Aorta (tissue), 5 donors: Measurements from ENCODE around the gene SPESP1. TPM values are rescaled to one million over a fixed set of nuclear protein-coding genes. Genes with fewer than 3 reads are reported as not detected.
"Not testable (repeated sequence)": the region's sequence is repeated elsewhere in the genome, so short reads cannot be mapped to it uniquely, and the experiment has no call there.

Experiments used
- ATAC-seq: fragments of 200-7000 bp; cut with Tn5 transposase; one replicate; pipeline ENCODE4 v1.9.1; 2022; ENCODE audit warnings: moderate library complexity; ENCODE audit not compliant: low FRiP score
- DNase-seq, 2 donors: peaks; one replicate each; pipeline ENCODE4 v3.0.0-alpha.2; 2020
- H3K27ac ChIP-seq, 2 donors: one replicate each; pipeline ENCODE4 v1.5.1; 2013; ENCODE audit warnings: low read length in 2 of 2, mild to moderate bottlenecking in 2 of 2, moderate library complexity in 2 of 2, control low read depth in 1 of 2, inconsistent platforms in 1 of 2, low read depth in 1 of 2
- H3K27me3 ChIP-seq, 2 donors: one replicate each; pipeline ENCODE4 v1.6.1; 2013; ENCODE audit warnings: control low read depth in 1 of 2, low read length in 1 of 2, mild to moderate bottlenecking in 1 of 2, moderate library complexity in 1 of 2; ENCODE audit not compliant: insufficient read depth in 2 of 2, control insufficient read depth in 1 of 2
- H3K36me3 ChIP-seq, 2 donors: one replicate each; pipeline ENCODE4 v1.6.1; 2013; ENCODE audit warnings: control low read depth in 1 of 2, low read length in 1 of 2, mild to moderate bottlenecking in 1 of 2; ENCODE audit not compliant: insufficient read depth in 2 of 2, control insufficient read depth in 1 of 2
- H3K4me1 ChIP-seq, 2 donors: one replicate each; pipeline ENCODE4 v1.6.1; 2013; ENCODE audit warnings: low read length in 2 of 2, control low read depth in 1 of 2, mild to moderate bottlenecking in 1 of 2, moderate library complexity in 1 of 2; ENCODE audit not compliant: insufficient read depth in 2 of 2, control insufficient read depth in 1 of 2
- H3K4me3 ChIP-seq, 2 donors: one replicate each; pipeline ENCODE4 v1.5.1; 2013; ENCODE audit warnings: low read length in 2 of 2, control low read depth in 1 of 2, mild to moderate bottlenecking in 1 of 2
- H3K9me3 ChIP-seq: one replicate; pipeline ENCODE4 v1.6.1; 2013; ENCODE audit warnings: mild to moderate bottlenecking, low read length; ENCODE audit not compliant: control insufficient read depth
- WGBS, 2 donors: extraction: QIAGEN DNeasy Blood & Tissue Kit; methylation state at CpG; one replicate each; pipeline ENCODE4 v1.1.7; 2013; 5-methylcytosine and 5-hydroxymethylcytosine counted together
- intact Hi-C, 2 donors: fragments of 100-400 bp; cut with DNase I; formaldehyde crosslinking; loops; one replicate each; pipeline versions ENCODE4 v1.14.2 to v1.15.0; 2022
- polyA plus RNA-seq, 2 donors: library from polyadenylated mRNA; stranded (reverse); fragments of 200-250 nt; gene quantifications; one replicate each; pipeline ENCODE4 v1.2.3, GENCODE V29; 2013
- total RNA-seq, 2 donors: library from RNA; stranded (reverse); fragmentation: NEBNext Ultra II Directional; extraction: Animal tissue kit (Norgen Biotek cat#: 25700); gene quantifications; one replicate each; pipeline ENCODE4 v1.2.1, GENCODE V29; 2021
- donor health status: healthy with polysubstance abuse.
- donor health status: Bipolar disorder and iron deficiency.
- donor health status: DM: no; HTN: no; CAD: no.
- donor health status: DM: no; HTN: no; CAD: no.
- donor health status: DM: yes; HTN: yes; CAD: no.

Gene SPESP1
- total and polyA plus RNA-seq, 4 donors, result 1.3 to 2.2 (median 1.5) TPM; not detected in 1

- Histone ChIP-seq H3K27me3 (no peaks in the 10 kb centered on the region), H3K27ac (no peak overlapping the region), H3K4me3 (no peak overlapping the region), H3K9me3 (peaks cover 2% of the 10 kb centered on the region), H3K4me1 (no peaks in the 10 kb centered on the region), H3K36me3 (no peaks in the 10 kb centered on the region)
- ATAC-seq (no peak), DNase-seq (no peak)
- intact Hi-C loops, result no loop called here
- WGBS, 2 donors, result 54 to 71% methylated on average over 1 of the region's 1 CpG
Observed at GRCh38 chr15:68939501-68939900, 9.2 kb downstream of the SPESP1 start.

DNA sequence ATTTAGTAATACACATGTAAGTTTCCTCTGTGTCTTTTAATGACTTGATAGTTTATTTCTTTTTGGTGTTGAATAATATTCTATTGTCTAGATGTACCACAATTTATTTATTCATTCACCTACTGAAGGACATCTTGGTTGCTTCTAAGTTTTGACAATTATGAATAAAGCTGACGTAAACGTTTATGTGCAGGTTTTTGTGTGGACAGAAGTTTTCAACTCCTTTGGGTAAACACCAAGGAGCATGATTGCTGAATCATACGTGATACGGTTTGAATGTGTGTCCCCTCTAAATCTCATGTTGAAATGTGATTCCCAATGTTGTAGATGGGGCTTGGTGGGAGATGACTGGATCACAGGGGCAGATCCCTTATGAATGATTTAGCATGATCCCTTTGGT lies 21.5 kb downstream of the SPESP1 start:
- Histone ChIP-seq H3K36me3 (no peaks in the 10 kb centered on the region), H3K4me1 (no peaks in the 10 kb centered on the region), H3K9me3 (no peaks in the 10 kb centered on the region), H3K4me3 (no peak overlapping the region), H3K27ac (no peak overlapping the region), H3K27me3 (no peaks in the 10 kb centered on the region)
- 79 to 85% methylated on average over 4 of the region's 4 CpGs for WGBS, 2 donors
- DNase-seq (no peak), ATAC-seq (no peak)
- intact Hi-C loops, result no loop called here

GRCh38 chr15:68957696-68958095 lies 27.4 kb downstream of the SPESP1 start:
- Histone ChIP-seq H3K9me3 (no peaks in the 10 kb centered on the region), H3K27ac (no peak overlapping the region), H3K4me3 (no peak overlapping the region), H3K36me3 (no peaks in the 10 kb centered on the region), H3K27me3 (no peaks in the 10 kb centered on the region), H3K4me1 (no peaks in the 10 kb centered on the region)
- DNase-seq (no peak), ATAC-seq (no peak)
- intact Hi-C loops, result no loop called here
- 80 to 87% methylated on average over 3 of the region's 3 CpGs for WGBS, 2 donors

- 66 to 74% methylated on average over 1 of the region's 1 CpG for whole genome bisulfite sequencing, 2 donors
- Histone ChIP-seq H3K27ac (no peak overlapping the region), H3K9me3 (no peaks in the 10 kb centered on the region), H3K27me3 (no peaks in the 10 kb centered on the region), H3K36me3 (no peaks in the 10 kb centered on the region), H3K4me3 (no peak overlapping the region), H3K4me1 (no peaks in the 10 kb centered on the region)
- no peak for DNase-seq
- intact Hi-C loops, result no loop called here
- no peak for ATAC-seq
Observed at GRCh38 chr15:68958597-68958996, 28.3 kb downstream of the SPESP1 start.

GRCh38 chr15:68962465-68962864 lies 32.1 kb downstream of the SPESP1 start:
- no peak overlapping the region for H3K4me3 ChIP-seq
- H3K27me3 ChIP-seq, result no peaks in the 10 kb centered on the region
- H3K36me3 ChIP-seq, result no peaks in the 10 kb centered on the region
- DNase-seq (no peak), ATAC-seq (no peak)
- WGBS, 2 donors, result 79 to 100% methylated on average over 1 of the region's 1 CpG
- H3K27ac ChIP-seq, result no peak overlapping the region
- no peaks in the 10 kb centered on the region for H3K4me1 ChIP-seq
- intact Hi-C loops, result no loop called here
- H3K9me3 ChIP-seq, result no peaks in the 10 kb centered on the region

DNA sequence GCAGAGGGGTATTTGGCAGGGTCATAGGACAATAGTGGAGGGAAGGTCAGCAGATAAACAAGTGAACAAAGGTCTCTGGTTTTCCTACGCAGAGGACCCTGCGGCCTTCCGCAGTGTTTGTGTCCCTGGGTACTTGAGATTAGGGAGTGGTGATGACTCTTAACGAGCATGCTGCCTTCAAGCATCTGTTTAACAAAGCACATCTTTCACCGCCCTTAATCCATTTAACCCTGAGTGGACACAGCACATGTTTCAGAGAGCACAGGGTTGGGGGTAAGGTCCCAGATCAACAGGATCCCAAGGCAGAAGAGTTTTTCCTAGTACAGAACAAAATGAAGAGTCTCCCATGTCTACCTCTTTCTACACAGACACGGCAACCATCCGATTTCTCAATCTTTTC lies 33.4 kb downstream of the SPESP1 start:
- H3K9me3 ChIP-seq, H3K27me3 ChIP-seq, DNase-seq, H3K4me3 ChIP-seq, ATAC-seq, H3K4me1 ChIP-seq, H3K36me3 ChIP-seq, H3K27ac ChIP-seq, intact Hi-C loops: not testable (repeated sequence)
- 88 to 93% methylated on average over 4 to 6 of the region's 7 CpGs for WGBS, 2 donors

- WGBS, 2 donors, result 30% methylated on average over 5 of the region's 5 CpGs
- no peak overlapping the region for H3K4me3 ChIP-seq
- no peaks in the 10 kb centered on the region for H3K4me1 ChIP-seq
- intact Hi-C loops, result no loop called here
- peaks cover 0 to 2% of the 10 kb centered on the region in 2 donors for H3K27me3 ChIP-seq
- no peak overlapping the region for H3K27ac ChIP-seq
- no peak for ATAC-seq
- DNase-seq, result no peak
- peaks cover 4% of the 10 kb centered on the region for H3K9me3 ChIP-seq
- no peaks in the 10 kb centered on the region for H3K36me3 ChIP-seq
Observed at GRCh38 chr15:68966996-68967395, 36.7 kb downstream of the SPESP1 start.

- no peaks in the 10 kb centered on the region for H3K4me1 ChIP-seq
- H3K4me3 ChIP-seq, result no peak overlapping the region
- H3K36me3 ChIP-seq, result no peaks in the 10 kb centered on the region
- no peak overlapping the region for H3K27ac ChIP-seq
- intact Hi-C loops, result no loop called here
- H3K27me3 ChIP-seq, result peaks cover 0 to 2% of the 10 kb centered on the region in 2 donors
- DNase-seq (no peak), ATAC-seq (no peak)
- H3K9me3 ChIP-seq, result peaks cover 5% of the 10 kb centered on the region
Observed at GRCh38 chr15:68967948-68968347, 37.6 kb downstream of the SPESP1 start.

- no peak overlapping the region for H3K27ac ChIP-seq
- H3K4me1 ChIP-seq, result no peaks in the 10 kb centered on the region
- H3K36me3 ChIP-seq, result no peaks in the 10 kb centered on the region
- ATAC-seq, result no peak
- peaks cover 0 to 2% of the 10 kb centered on the region in 2 donors for H3K27me3 ChIP-seq
- DNase-seq, result no peak
- peaks cover 5% of the 10 kb centered on the region for H3K9me3 ChIP-seq
- intact Hi-C loops, result no loop called here
- H3K4me3 ChIP-seq, result no peak overlapping the region
Observed at GRCh38 chr15:68969298-68969697, 39.0 kb downstream of the SPESP1 start.
